HepG2 (cell line): ENCODE results near the gene CYP2W1.

ENCODE experiments used
- FOSL2 ChIP-seq: sonication (generic); formaldehyde crosslinking; IDR thresholded peaks from 2 replicates; pipeline ENCODE4 v1.4.0; 2020; ENCODE audit warnings: missing genetic modification reagents
- JUND ChIP-seq: sonication (generic); formaldehyde crosslinking; IDR thresholded peaks from 2 replicates; pipeline ENCODE4 v1.8.0; 2022; ENCODE audit warnings: mild to moderate bottlenecking, missing genetic modification reagents
- ZNF276 ChIP-seq: sonication (generic); formaldehyde crosslinking; IDR thresholded peaks from 2 replicates; pipeline ENCODE4 v1.4.0; 2020; ENCODE audit warnings: mild to moderate bottlenecking, low read depth, missing genetic modification reagents
- ZNF337 ChIP-seq: sonication (generic); formaldehyde crosslinking; IDR thresholded peaks from 2 replicates; pipeline ENCODE4 v1.5.1; 2020; ENCODE audit warnings: missing genetic modification reagents, low read depth, mild to moderate bottlenecking, borderline replicate concordance

GRCh38 chr7:969403-969802, 13.6 kb upstream of the CYP2W1 start:
- no peak for TF ChIP-seq ZNF337 (CRISPR knock-in tag)
- no peak for TF ChIP-seq FOSL2 (CRISPR knock-in tag)
- TF ChIP-seq ZNF276 (CRISPR knock-in tag), result no peak
- TF ChIP-seq JUND, result no peak
